ENCODE data around the gene MFNG.

DNA sequence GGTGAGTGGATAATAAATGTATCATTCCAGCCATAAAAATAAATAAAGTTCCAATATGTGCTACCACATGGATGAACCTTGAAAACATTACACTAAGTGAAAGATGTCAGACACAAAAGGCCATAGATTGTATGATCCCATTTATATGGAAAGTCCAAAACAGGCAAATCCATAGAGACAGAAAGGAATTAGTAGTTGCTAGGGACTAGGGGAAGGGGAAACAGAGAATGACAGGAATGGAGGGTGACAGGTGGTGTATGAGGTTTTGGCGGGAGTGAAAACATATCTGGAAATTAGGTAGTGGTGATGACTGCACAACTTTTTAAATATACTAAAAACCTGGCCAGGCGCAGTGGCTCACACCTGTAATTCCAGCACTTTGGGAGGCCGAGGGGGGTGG lies 48.3 kb upstream of the MFNG start:
- TF ChIP-seq, protein P1, sequence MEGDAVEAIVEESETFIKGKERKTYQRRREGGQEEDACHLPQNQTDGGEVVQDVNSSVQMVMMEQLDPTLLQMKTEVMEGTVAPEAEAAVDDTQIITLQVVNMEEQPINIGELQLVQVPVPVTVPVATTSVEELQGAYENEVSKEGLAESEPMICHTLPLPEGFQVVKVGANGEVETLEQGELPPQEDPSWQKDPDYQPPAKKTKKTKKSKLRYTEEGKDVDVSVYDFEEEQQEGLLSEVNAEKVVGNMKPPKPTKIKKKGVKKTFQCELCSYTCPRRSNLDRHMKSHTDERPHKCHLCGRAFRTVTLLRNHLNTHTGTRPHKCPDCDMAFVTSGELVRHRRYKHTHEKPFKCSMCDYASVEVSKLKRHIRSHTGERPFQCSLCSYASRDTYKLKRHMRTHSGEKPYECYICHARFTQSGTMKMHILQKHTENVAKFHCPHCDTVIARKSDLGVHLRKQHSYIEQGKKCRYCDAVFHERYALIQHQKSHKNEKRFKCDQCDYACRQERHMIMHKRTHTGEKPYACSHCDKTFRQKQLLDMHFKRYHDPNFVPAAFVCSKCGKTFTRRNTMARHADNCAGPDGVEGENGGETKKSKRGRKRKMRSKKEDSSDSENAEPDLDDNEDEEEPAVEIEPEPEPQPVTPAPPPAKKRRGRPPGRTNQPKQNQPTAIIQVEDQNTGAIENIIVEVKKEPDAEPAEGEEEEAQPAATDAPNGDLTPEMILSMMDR (IDR thresholded peaks at IDR 0.05): no peak
- TF ChIP-seq EP300 (IDR thresholded peaks at IDR 0.05): no peak
- no peak for TF ChIP-seq POLR2AphosphoS5 (IDR thresholded peaks at IDR 0.05)
- no peak for TF ChIP-seq POLR2A (IDR thresholded peaks at IDR 0.05)
